ENCODE measurements around the gene CDADC1. TPM values are rescaled to one million over a fixed set of nuclear protein-coding genes. Genes with fewer than 3 reads are reported as not detected.

Gene CDADC1
- total and polyA plus RNA-seq, 4 donors = 3.0 to 6.1 (median 4.5) TPM

- H3K9ac ChIP-seq (ENCODE audit: low read depth in 1 of 2, low read length in 2 of 2) = no peak overlapping the region
- DNase-seq (ENCODE audit: low spot score) = no peak
- H3K4me1 ChIP-seq (ENCODE audit: control insufficient read depth in 4 of 4, insufficient read depth in 4 of 4, low read length in 3 of 4) = peaks cover 5 to 15% (median 10%) of the 10 kb centered on the region in 4 donors
- whole genome bisulfite sequencing = 43% methylated on average over 5 of the region's 5 CpGs
- H3K27ac ChIP-seq (ENCODE audit: low read depth in 1 of 2, low read length in 2 of 2) = no peak overlapping the region
- peaks cover 0 to 3% (median 0%) of the 10 kb centered on the region in 4 donors for H3K9me3 ChIP-seq (ENCODE audit: control insufficient read depth in 4 of 4, low read length in 3 of 4)
- TF ChIP-seq RXRA (IDR thresholded peaks at IDR 0.05) (peak; percentile 61 to 79), REST (IDR thresholded peaks at IDR 0.05) (no peak), SP1 (IDR thresholded peaks at IDR 0.05) (peak; percentile 20), HNF4G (IDR thresholded peaks at IDR 0.05) (no peak), RAD21 (IDR thresholded peaks at IDR 0.05) (peak; percentile 50 to 63), HNF4A (conservative IDR thresholded peaks at IDR 0.05) (peak; percentile 46 to 49), MAX (IDR thresholded peaks at IDR 0.05) (peak; percentile 81), ZBTB33 (IDR thresholded peaks at IDR 0.05) (no peak), YY1 (IDR thresholded peaks at IDR 0.05) (peak; percentile 55), FOXA2 (IDR thresholded peaks at IDR 0.05) (no peak)
- TF ChIP-seq, protein P1, sequence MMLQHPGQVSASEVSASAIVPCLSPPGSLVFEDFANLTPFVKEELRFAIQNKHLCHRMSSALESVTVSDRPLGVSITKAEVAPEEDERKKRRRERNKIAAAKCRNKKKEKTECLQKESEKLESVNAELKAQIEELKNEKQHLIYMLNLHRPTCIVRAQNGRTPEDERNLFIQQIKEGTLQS (IDR thresholded peaks at IDR 0.05) = peak; percentile 33
- TF ChIP-seq, protein P2, sequence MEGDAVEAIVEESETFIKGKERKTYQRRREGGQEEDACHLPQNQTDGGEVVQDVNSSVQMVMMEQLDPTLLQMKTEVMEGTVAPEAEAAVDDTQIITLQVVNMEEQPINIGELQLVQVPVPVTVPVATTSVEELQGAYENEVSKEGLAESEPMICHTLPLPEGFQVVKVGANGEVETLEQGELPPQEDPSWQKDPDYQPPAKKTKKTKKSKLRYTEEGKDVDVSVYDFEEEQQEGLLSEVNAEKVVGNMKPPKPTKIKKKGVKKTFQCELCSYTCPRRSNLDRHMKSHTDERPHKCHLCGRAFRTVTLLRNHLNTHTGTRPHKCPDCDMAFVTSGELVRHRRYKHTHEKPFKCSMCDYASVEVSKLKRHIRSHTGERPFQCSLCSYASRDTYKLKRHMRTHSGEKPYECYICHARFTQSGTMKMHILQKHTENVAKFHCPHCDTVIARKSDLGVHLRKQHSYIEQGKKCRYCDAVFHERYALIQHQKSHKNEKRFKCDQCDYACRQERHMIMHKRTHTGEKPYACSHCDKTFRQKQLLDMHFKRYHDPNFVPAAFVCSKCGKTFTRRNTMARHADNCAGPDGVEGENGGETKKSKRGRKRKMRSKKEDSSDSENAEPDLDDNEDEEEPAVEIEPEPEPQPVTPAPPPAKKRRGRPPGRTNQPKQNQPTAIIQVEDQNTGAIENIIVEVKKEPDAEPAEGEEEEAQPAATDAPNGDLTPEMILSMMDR (IDR thresholded peaks at IDR 0.05; ENCODE audit: low read depth, low read length, missing input control) = peak; percentile 23
- H3K27me3 ChIP-seq (ENCODE audit: control insufficient read depth in 4 of 4, insufficient read depth in 4 of 4, low read length in 3 of 4) = no peaks in the 10 kb centered on the region
- no peaks in the 10 kb centered on the region for H3K36me3 ChIP-seq (ENCODE audit: control insufficient read depth in 4 of 4, insufficient read depth in 3 of 4, low read depth in 1 of 4, low read length in 3 of 4)
- H3K4me3 ChIP-seq (ENCODE audit: low read depth in 1 of 3, low read length in 3 of 3) = no peak overlapping the region
Observed at GRCh38 chr13:49225223-49226042, 22.3 kb upstream of the CDADC1 start.

DNA sequence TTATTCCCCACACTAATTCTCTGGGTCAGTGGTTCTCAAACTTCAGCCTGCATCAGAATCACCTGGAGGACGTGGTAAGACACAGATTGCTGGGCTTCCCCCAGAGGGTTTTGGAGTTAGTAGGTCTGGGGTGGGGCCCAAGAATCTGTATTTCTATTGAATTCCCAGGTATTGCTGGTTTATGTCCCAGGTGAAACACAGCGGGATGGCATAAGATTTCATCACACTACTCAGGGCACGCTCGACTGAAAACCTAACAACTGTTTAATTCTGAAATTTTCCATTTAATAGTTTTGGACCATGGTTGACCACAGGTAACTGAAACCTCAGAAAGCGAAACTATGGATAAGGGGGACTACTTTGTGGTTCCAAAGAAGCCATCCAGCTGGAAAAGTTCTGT, 21.1 kb upstream of the CDADC1 start:
- Histone ChIP-seq H3K27me3 (ENCODE audit: control insufficient read depth in 4 of 4, insufficient read depth in 4 of 4, low read length in 3 of 4) (no peaks in the 10 kb centered on the region), H3K9me3 (ENCODE audit: control insufficient read depth in 4 of 4, low read length in 3 of 4) (no peaks in the 10 kb centered on the region), H3K4me1 (ENCODE audit: control insufficient read depth in 4 of 4, insufficient read depth in 4 of 4, low read length in 3 of 4) (peaks cover 3 to 8% (median 8%) of the 10 kb centered on the region in 4 donors), H3K27ac (ENCODE audit: low read depth in 1 of 2, low read length in 2 of 2) (no peak overlapping the region), H3K4me3 (ENCODE audit: low read depth in 1 of 3, low read length in 3 of 3) (no peak overlapping the region), H3K36me3 (ENCODE audit: control insufficient read depth in 4 of 4, insufficient read depth in 3 of 4, low read depth in 1 of 4, low read length in 3 of 4) (no peaks in the 10 kb centered on the region), H3K9ac (ENCODE audit: low read depth in 1 of 2, low read length in 2 of 2) (no peak overlapping the region)
- DNase-seq (ENCODE audit: low spot score) = no peak
- WGBS = 81% methylated on average over 5 of the region's 5 CpGs
- no peak for TF ChIP-seq TAF1 (conservative IDR thresholded peaks at IDR 0.05)
- TF ChIP-seq GABPA (IDR thresholded peaks at IDR 0.05 in 1 of 2, conservative IDR thresholded peaks at IDR 0.05 in 1 of 2) = no peak
- no peak for TF ChIP-seq HNF4G (IDR thresholded peaks at IDR 0.05)
- TF ChIP-seq, protein P2 (IDR thresholded peaks at IDR 0.05; ENCODE audit: low read depth, low read length, missing input control) = no peak
- no peak for TF ChIP-seq ZBTB33 (IDR thresholded peaks at IDR 0.05)
- no peak for TF ChIP-seq FOXA1 (IDR thresholded peaks at IDR 0.05)
- no peak for TF ChIP-seq NR2F2 (IDR thresholded peaks at IDR 0.05)
- no peak for TF ChIP-seq MAX (IDR thresholded peaks at IDR 0.05)
